Neural cell (in vitro differentiated cells): ENCODE measurements around the gene LGI4. TPM values are rescaled to one million over a fixed set of nuclear protein-coding genes. Genes with fewer than 3 reads are reported as not detected.

ENCODE experiments used
- H2AFZ ChIP-seq: fragments of 200-600, 300-800 bp; sonication (generic), shearing (Covaris generic); 2 replicates; pipeline ENCODE4 v1.6.0; 2014; ENCODE audit warnings: low read depth, mild to moderate bottlenecking, antibody characterized with exemption, low read length, moderate library complexity
- H3F3A ChIP-seq: fragments of 200-600 bp; shearing (Covaris generic); 2 replicates; pipeline ENCODE4 v1.6.1; 2016; ENCODE audit warnings: mild to moderate bottlenecking, moderate library complexity, mixed read lengths, antibody characterized with exemption, low read length; ENCODE audit not compliant: insufficient read depth, poor library complexity, severe bottlenecking
- H3K27ac ChIP-seq: fragments of 200-600, 300-800 bp; sonication (generic), shearing (Covaris generic); 2 replicates; pipeline ENCODE4 v1.5.1; 2014; ENCODE audit warnings: mild to moderate bottlenecking, low read length, moderate library complexity
- H3K27me3 ChIP-seq: fragments of 300-800, 200-600 bp; sonication (generic), shearing (Covaris generic); 2 replicates; pipeline ENCODE4 v1.6.0; 2014; ENCODE audit warnings: mild to moderate bottlenecking, low read depth, low read length, moderate library complexity; ENCODE audit not compliant: insufficient read depth
- H3K36me3 ChIP-seq: fragments of 300-800, 200-600 bp; sonication (generic), shearing (Covaris generic); 2 replicates; pipeline ENCODE4 v1.5.1; 2014; ENCODE audit warnings: mild to moderate bottlenecking, antibody characterized with exemption, low read length, moderate library complexity; ENCODE audit not compliant: insufficient read depth
- H3K4me2 ChIP-seq: fragments of 300-800, 200-600 bp; sonication (generic), shearing (Covaris generic); 2 replicates; pipeline ENCODE4 v1.6.0; 2014; ENCODE audit warnings: mild to moderate bottlenecking, low read length
- H3K4me3 ChIP-seq: fragments of 300-800, 200-600 bp; sonication (generic), shearing (Covaris generic); 2 replicates; pipeline ENCODE4 v1.5.1; 2014; ENCODE audit warnings: mild to moderate bottlenecking, low read length, moderate library complexity
- H3K79me2 ChIP-seq: fragments of 200-600 bp; shearing (Covaris generic); replicated peaks from 2 replicates; pipeline ENCODE4 v1.6.0; 2014; ENCODE audit warnings: mild to moderate bottlenecking, low read length, moderate library complexity; ENCODE audit not compliant: insufficient read depth
- H3K9ac ChIP-seq: fragments of 300-800, 200-600 bp; sonication (generic), shearing (Covaris generic); 2 replicates; pipeline ENCODE4 v1.6.1; 2016; ENCODE audit warnings: mild to moderate bottlenecking, low read length, mixed read lengths
- H3K9me2 ChIP-seq: fragments of 200-600 bp; shearing (Covaris generic); 2 replicates; pipeline ENCODE4 v1.6.1; 2016; ENCODE audit warnings: mild to moderate bottlenecking, low read length, mixed read lengths; ENCODE audit not compliant: insufficient read depth
- H3K9me3 ChIP-seq: fragments of 200-600, 300-800 bp; sonication (generic), shearing (Covaris generic); 2 replicates; pipeline ENCODE4 v1.6.1; 2016; ENCODE audit warnings: mild to moderate bottlenecking, mixed run types, low read length, moderate library complexity, mixed read lengths
- H4K20me1 ChIP-seq: fragments of 200-600 bp; shearing (Covaris generic); 2 replicates; pipeline ENCODE4 v1.6.1; 2016; ENCODE audit warnings: mild to moderate bottlenecking, mixed run types; ENCODE audit not compliant: insufficient read depth
- CTCF ChIP-seq: fragments of 450-650 bp; IDR thresholded peaks from 2 replicates; pipeline ENCODE4 v1.5.1; 2014; ENCODE audit warnings: antibody characterized with exemption, mild to moderate bottlenecking, moderate library complexity; ENCODE audit not compliant: poor library complexity, severe bottlenecking
- EP300 ChIP-seq: fragments of 450-650 bp; conservative IDR thresholded peaks from 2 replicates; pipeline ENCODE4 v1.6.1; 2014; ENCODE audit warnings: antibody characterized with exemption, mild to moderate bottlenecking, moderate library complexity; ENCODE audit not compliant: poor library complexity, severe bottlenecking
- EZH2 ChIP-seq: fragments of 200-600, 300-800 bp; shearing (Covaris generic), sonication (generic); IDR thresholded peaks from 2 replicates; pipeline ENCODE4 v1.6.1; 2014; ENCODE audit warnings: antibody characterized with exemption, low read length, borderline replicate concordance, mild to moderate bottlenecking; ENCODE audit not compliant: insufficient read depth, poor library complexity, severe bottlenecking
- MXI1 ChIP-seq: fragments of 450-650 bp; conservative IDR thresholded peaks from 2 replicates; pipeline ENCODE4 v1.6.1; 2014; ENCODE audit warnings: antibody characterized with exemption, mild to moderate bottlenecking; ENCODE audit not compliant: poor library complexity, severe bottlenecking
- POLR2AphosphoS5 ChIP-seq: IDR thresholded peaks from 2 replicates; pipeline ENCODE4 v1.6.1; 2012
- RAD21 ChIP-seq: fragments of 450-650 bp; conservative IDR thresholded peaks from 2 replicates; pipeline ENCODE4 v1.6.1; 2014; ENCODE audit warnings: antibody characterized with exemption, mild to moderate bottlenecking, moderate library complexity
- REST ChIP-seq: IDR thresholded peaks from 2 replicates; pipeline ENCODE4 v1.6.1; 2012; ENCODE audit warnings: borderline replicate concordance
- SMC3 ChIP-seq: fragments of 450-650 bp; conservative IDR thresholded peaks from 2 replicates; pipeline ENCODE4 v1.6.1; 2014; ENCODE audit warnings: antibody characterized with exemption, mild to moderate bottlenecking, moderate library complexity; ENCODE audit not compliant: poor library complexity
- TAF1 ChIP-seq: IDR thresholded peaks from 2 replicates; pipeline ENCODE4 v1.6.1; 2012; ENCODE audit warnings: low read depth
- polyA plus RNA-seq: library from polyadenylated mRNA; depleted of rRNA; stranded (reverse); fragments of >200 nt; gene quantifications from 2 replicates; pipeline ENCODE4 v1.2.3, GENCODE V29; 2014

Gene LGI4
- polyA plus RNA-seq, 1 donor from 2014 or later, result 0.63 TPM

GRCh38 chr19:35107545-35107944 is 27.3 kb downstream of the LGI4 start:
- H3K4me3 ChIP-seq, result no peak overlapping the region

GRCh38 chr19:35106898-35107541 is 27.8 kb downstream of the LGI4 start:
- Histone ChIP-seq H2AFZ (no peak overlapping the region), H3K4me2 (no peak overlapping the region), H3F3A (no peaks in the 10 kb centered on the region), H3K4me3 (no peak overlapping the region), H3K27me3 (no peaks in the 10 kb centered on the region), H3K79me2 (no peaks in the 10 kb centered on the region), H3K36me3 (no peaks in the 10 kb centered on the region), H4K20me1 (no peaks in the 10 kb centered on the region), H3K9ac (no peak overlapping the region), H3K27ac (no peak overlapping the region), H3K9me2 (no peaks in the 10 kb centered on the region), H3K9me3 (no peaks in the 10 kb centered on the region)
- TF ChIP-seq RAD21, result no peak
- TF ChIP-seq REST, result no peak
- no peak for TF ChIP-seq MXI1
- no peak for TF ChIP-seq EP300
- TF ChIP-seq SMC3, result no peak
- TF ChIP-seq TAF1, result no peak

More at GRCh38 chr19:35107545-35107944, 27.3 kb downstream of the LGI4 start:
- Histone ChIP-seq H3K9ac (no peak overlapping the region), H2AFZ (no peak overlapping the region), H4K20me1 (no peaks in the 10 kb centered on the region), H3K27ac (no peak overlapping the region), H3K9me2 (no peaks in the 10 kb centered on the region), H3K9me3 (no peaks in the 10 kb centered on the region), H3K36me3 (no peaks in the 10 kb centered on the region), H3K4me2 (no peak overlapping the region), H3K79me2 (no peaks in the 10 kb centered on the region), H3K27me3 (no peaks in the 10 kb centered on the region), H3F3A (no peaks in the 10 kb centered on the region)
- TF ChIP-seq POLR2AphosphoS5 (no peak), MXI1 (no peak), CTCF (no peak), EP300 (no peak), EZH2 (no peak), REST (no peak), SMC3 (no peak)
